ENCODE results near the gene NUDCD3.

- TF ChIP-seq CTCF (IDR thresholded peaks at IDR 0.05) = no peak
- TF ChIP-seq POLR2A (IDR thresholded peaks at IDR 0.05) = no peak
- TF ChIP-seq POLR2AphosphoS5 (IDR thresholded peaks at IDR 0.05) = no peak
These were observed 156.3 kb downstream of the NUDCD3 start for GRCh38 chr7:44333911-44334733.

All from gastroesophageal sphincter (tissue), 3 donors.